Stimulated activated CD8-positive, alpha-beta memory T cell treated with anti-CD3 and anti-CD28 coated beads, Interleukin-15, amount 100 ng/mL, for 1 hour (primary cell): ENCODE data around the gene APCDD1L.

Source experiments
- DNase-seq: peaks from one replicate; pipeline ENCODE4 v3.0.0-alpha.2; 2020; ENCODE audit warnings: low read depth

The APCDD1L gene

GRCh38 chr20:58492074-58492718 is 23.0 kb downstream of the APCDD1L start:
- DNase-seq, result no peak

- no peak for DNase-seq
Measured at GRCh38 chr20:58486207-58486606, 29.0 kb downstream of the APCDD1L start.

- DNase-seq, result no peak
Measured at GRCh38 chr20:58485393-58485792, 29.8 kb downstream of the APCDD1L start.

- no peak for DNase-seq
Measured at GRCh38 chr20:58483470-58483869, 31.7 kb downstream of the APCDD1L start.

- DNase-seq, result no peak
Measured at GRCh38 chr20:58483051-58483450, 32.1 kb downstream of the APCDD1L start.

- no peak for DNase-seq
Measured at GRCh38 chr20:58482416-58482815, 32.8 kb downstream of the APCDD1L start.

- DNase-seq, result peak; percentile 34
Measured at GRCh38 chr20:58481481-58482021, 33.6 kb downstream of the APCDD1L start.

GRCh38 chr20:58480551-58481336 is 34.5 kb downstream of the APCDD1L start:
- no peak for DNase-seq

GRCh38 chr20:58479726-58480440 is 35.3 kb downstream of the APCDD1L start:
- no peak for DNase-seq

- no peak for DNase-seq
Measured at GRCh38 chr20:58478141-58478805, 36.9 kb downstream of the APCDD1L start.

GRCh38 chr20:58475466-58475865 is 39.7 kb downstream of the APCDD1L start:
- DNase-seq, result no peak

GRCh38 chr20:58473453-58474425 is 41.5 kb downstream of the APCDD1L start:
- DNase-seq, result no peak

- DNase-seq, result no peak
Measured at GRCh38 chr20:58472273-58473018, 42.8 kb downstream of the APCDD1L start.

- DNase-seq, result no peak
Measured at GRCh38 chr20:58471193-58472164, 43.7 kb downstream of the APCDD1L start.

GRCh38 chr20:58470336-58471192 is 44.6 kb downstream of the APCDD1L start:
- DNase-seq, result no peak

- DNase-seq, result no peak
Measured at GRCh38 chr20:58469616-58470015, 45.6 kb downstream of the APCDD1L start.

GRCh38 chr20:58467572-58468527 is 47.3 kb downstream of the APCDD1L start:
- DNase-seq, result no peak
